H1 (cell line): ENCODE measurements around the gene GYPE. TPM values are rescaled to one million over a fixed set of nuclear protein-coding genes. Genes with fewer than 3 reads are reported as not detected.
"Not testable (repeated sequence)": the region's sequence is repeated elsewhere in the genome, so short reads cannot be mapped to it uniquely, and the experiment has no call there.

Source experiments
- CTCF ChIA-PET: fragments of 300-600 bp; sonication (Branson Sonifier 250); formaldehyde crosslinking; loops from one replicate; lab custom pipeline; 2021; ENCODE audit not compliant: partially characterized antibody; lab: Charles Lee
- POLR2A ChIA-PET: fragments of 300-600 bp; sonication (Branson Sonifier 250); formaldehyde crosslinking; loops from one replicate; lab custom pipeline; 2021; ENCODE audit warnings: inconsistent platforms; ENCODE audit not compliant: partially characterized antibody; lab: Charles Lee
- DNase-seq, 2 experiments: peaks; one replicate each; pipeline versions ENCODE4 v3.0.0 to v3.0.0-alpha.2; 2010 to 2022; ENCODE audit warnings: low spot score in 2 of 2, low read depth in 1 of 2, mixed read lengths in 1 of 2
- FAIRE-seq: peaks from 2 replicates; lab custom pipeline; 2011; peaks lifted over from hg19 to GRCh38; lab: Jason Lieb, UNC
- H2AFZ ChIP-seq: 2 replicates; pipeline ENCODE4 v1.8.1; 2012; ENCODE audit warnings: low read length, inconsistent platforms
- H2AK5ac ChIP-seq: 2 replicates; pipeline ENCODE4 v1.6.1; 2013; ENCODE audit warnings: low read depth, low read length
- H2BK120ac ChIP-seq: replicated peaks from 2 replicates; pipeline ENCODE3; 2013; ENCODE audit warnings: low read depth, low read length, inconsistent platforms
- H2BK12ac ChIP-seq: 2 replicates; pipeline ENCODE4 v1.6.1; 2013; ENCODE audit warnings: low read depth, low read length
- H2BK15ac ChIP-seq: 2 replicates; pipeline ENCODE4 v1.6.1; 2013; ENCODE audit warnings: low read length
- H2BK20ac ChIP-seq: 2 replicates; pipeline ENCODE4 v1.6.1; 2013; ENCODE audit warnings: low read length
- H2BK5ac ChIP-seq: 2 replicates; pipeline ENCODE4 v1.6.1; 2013; ENCODE audit warnings: low read depth, low read length
- H3K14ac ChIP-seq: 2 replicates; pipeline ENCODE4 v1.6.1; 2013; ENCODE audit warnings: inconsistent platforms; ENCODE audit not compliant: insufficient read length
- H3K18ac ChIP-seq: 2 replicates; pipeline ENCODE4 v1.6.1; 2013; ENCODE audit warnings: low read length; ENCODE audit errors: extremely low read depth
- H3K23ac ChIP-seq: 2 replicates; pipeline ENCODE4 v1.6.1; 2013; ENCODE audit warnings: inconsistent platforms; ENCODE audit not compliant: insufficient read length
- H3K23me2 ChIP-seq: 2 replicates; pipeline ENCODE4 v1.6.1; 2013; ENCODE audit warnings: low read depth, low read length
- H3K27ac ChIP-seq: 2 replicates; pipeline ENCODE4 v1.6.1; 2011; ENCODE audit warnings: low read depth, low read length, inconsistent platforms
- H3K27me3 ChIP-seq, 4 experiments: replicated peaks in 1 of 4; 1 replicate in 1 of 4; 2 replicates in 3 of 4; pipeline versions ENCODE4 v1.6.1 to v1.8.1; 2011 to 2013; ENCODE audit warnings: low read length in 3 of 4, mild to moderate bottlenecking in 3 of 4, inconsistent platforms in 2 of 4, mixed read lengths in 2 of 4, moderate library complexity in 1 of 4; ENCODE audit not compliant: control insufficient read depth in 3 of 4, insufficient read depth in 3 of 4; ENCODE audit errors: extremely low read depth in 1 of 4
- H3K36me3 ChIP-seq, 4 experiments: 2 replicates each; pipeline versions ENCODE4 v1.6.1 to v1.8.1; 2011 to 2013; ENCODE audit warnings: mild to moderate bottlenecking in 4 of 4, low read length in 3 of 4, moderate library complexity in 2 of 4, control low read depth in 1 of 4, inconsistent platforms in 1 of 4; ENCODE audit not compliant: insufficient read depth in 4 of 4, control insufficient read depth in 2 of 4
- H3K4ac ChIP-seq: replicated peaks from 2 replicates; pipeline ENCODE3; 2013; ENCODE audit warnings: low read length, low read depth, mixed read lengths, inconsistent platforms; ENCODE audit not compliant: insufficient read length
- H3K4me1 ChIP-seq, 4 experiments: replicated peaks in 1 of 4; 1 replicate in 1 of 4; 2 replicates in 3 of 4; pipeline versions ENCODE4 v1.6.1 to v1.8.1; 2011 to 2013; ENCODE audit warnings: low read length in 3 of 4, inconsistent platforms in 2 of 4, mixed read lengths in 1 of 4; ENCODE audit not compliant: insufficient read depth in 4 of 4, control insufficient read depth in 3 of 4
- H3K4me2 ChIP-seq, 2 experiments: 2 replicates each; pipeline versions ENCODE4 v1.6.1 to v1.8.1; 2011 to 2013; ENCODE audit warnings: low read depth in 2 of 2, low read length in 2 of 2, control low read depth in 1 of 2, inconsistent platforms in 1 of 2, mild to moderate bottlenecking in 1 of 2; ENCODE audit not compliant: insufficient read depth in 1 of 2
- H3K4me3 ChIP-seq, 4 experiments: fragments of 200-600, 300-600 bp in 1 of 4; sonication (generic), shearing (Covaris generic), sonication (Bioruptor Twin) in 1 of 4; 2 replicates each; pipeline versions ENCODE4 v1.5.1 to v1.8.1; 2011 to 2016; ENCODE audit warnings: low read length in 4 of 4, low read depth in 3 of 4, control low read depth in 2 of 4, inconsistent platforms in 2 of 4, mild to moderate bottlenecking in 2 of 4, mixed read lengths in 1 of 4, moderate library complexity in 1 of 4; ENCODE audit not compliant: insufficient read depth in 2 of 4; ENCODE audit errors: extremely low read depth in 1 of 4
- H3K56ac ChIP-seq: replicated peaks from 2 replicates; pipeline ENCODE3; 2013; ENCODE audit warnings: low read depth, mild to moderate bottlenecking, mixed read lengths, low read length, inconsistent platforms; ENCODE audit not compliant: insufficient read length
- H3K79me1 ChIP-seq: 2 replicates; pipeline ENCODE4 v1.6.1; 2013; ENCODE audit warnings: low read depth, low read length, control low read depth
- H3K79me2 ChIP-seq, 2 experiments: 2 replicates each; pipeline versions ENCODE4 v1.6.1 to v1.8.1; 2012 to 2013; ENCODE audit warnings: low read length in 2 of 2, mild to moderate bottlenecking in 2 of 2, inconsistent platforms in 1 of 2; ENCODE audit not compliant: insufficient read depth in 2 of 2, control insufficient read depth in 1 of 2
- H3K9ac ChIP-seq, 4 experiments: replicated peaks in 1 of 4; 1 replicate in 1 of 4; 2 replicates in 3 of 4; pipeline versions ENCODE4 v1.6.1 to v1.8.1; 2011 to 2013; ENCODE audit warnings: low read depth in 3 of 4, low read length in 3 of 4, control low read depth in 2 of 4, mild to moderate bottlenecking in 2 of 4, moderate library complexity in 2 of 4, inconsistent platforms in 1 of 4; ENCODE audit errors: extremely low read depth in 1 of 4
- H3K9me3 ChIP-seq, 2 experiments: 2 replicates each; pipeline versions ENCODE4 v1.6.1 to v1.8.1; 2012 to 2013; ENCODE audit warnings: mild to moderate bottlenecking in 2 of 2, moderate library complexity in 2 of 2, control low read depth in 1 of 2, inconsistent platforms in 1 of 2, low read depth in 1 of 2, low read length in 1 of 2, mixed read lengths in 1 of 2; ENCODE audit not compliant: insufficient read depth in 2 of 2
- H4K20me1 ChIP-seq, 2 experiments: replicated peaks in 1 of 2; 2 replicates each; pipeline versions ENCODE3 to v1.8.1; 2011 to 2013; ENCODE audit warnings: inconsistent platforms in 2 of 2, low read length in 2 of 2, mild to moderate bottlenecking in 1 of 2; ENCODE audit not compliant: insufficient read depth in 2 of 2, control insufficient read depth in 1 of 2
- H4K5ac ChIP-seq: 2 replicates; pipeline ENCODE4 v1.6.1; 2013; ENCODE audit warnings: low read length, low read depth, mixed read lengths, inconsistent platforms; ENCODE audit not compliant: insufficient read length
- H4K8ac ChIP-seq: 2 replicates; pipeline ENCODE4 v1.8.0; 2013; ENCODE audit warnings: mild to moderate bottlenecking, moderate library complexity, low read length, inconsistent platforms; ENCODE audit not compliant: insufficient read depth; ENCODE audit errors: extremely low read depth
- H4K91ac ChIP-seq: replicated peaks from 2 replicates; pipeline ENCODE3; 2013; ENCODE audit warnings: low read length, mixed read lengths, inconsistent platforms; ENCODE audit not compliant: insufficient read length
- WGBS, 2 experiments: shearing (Covaris generic) in 1 of 2; methylation state at CpG; one replicate each; pipeline versions ENCODE4 v1.1.6 to v1.1.7; 2013 to 2015; ENCODE audit warnings: low lambda C conversion rate in 2 of 2, mixed read lengths in 2 of 2, inconsistent platforms in 1 of 2, low coverage in 1 of 2, missing lambda C conversion rate in 1 of 2; ENCODE audit not compliant: insufficient replicate concordance in 2 of 2, insufficient coverage in 1 of 2, insufficient read length in 1 of 2; ENCODE audit errors: extremely low coverage in 1 of 2, missing lambda C conversion rate in 1 of 2; 5-methylcytosine and 5-hydroxymethylcytosine counted together
- polyA plus RNA-seq, 7 experiments: library from polyadenylated mRNA; depleted of rRNA in 3 of 7; stranded (reverse) in 5 of 7; unstranded in 2 of 7; fragments of >200 nt in 5 of 7; fragments of 200-250 nt in 2 of 7; gene quantifications; 1 replicate in 5 of 7; 2 replicates in 1 of 7; 4 replicates in 1 of 7; pipeline versions ENCODE4 v1.2.1 to v1.2.3, GENCODE V29; 2011 to 2013; ENCODE audit warnings: missing spikeins in 2 of 7, mixed read lengths in 2 of 7
- total RNA-seq: library from RNA; stranded (reverse); fragmentation: NEBNext Ultra II Directional; extraction: Animal tissue kit (Norgen Biotek cat#: 25700); gene quantifications from 2 replicates; pipeline ENCODE4 v1.2.1, GENCODE V29; 2021

The GYPE gene
- total and polyA plus RNA-seq, 2 of the 8 experiments (the other 6 are each of a cell fraction or from before 2014, with no cell fraction given) = not detected

- H4K91ac ChIP-seq, H3K27ac ChIP-seq, POLR2A ChIA-PET, H2BK15ac ChIP-seq, H3K18ac ChIP-seq, H4K5ac ChIP-seq, H2BK5ac ChIP-seq, H2BK120ac ChIP-seq, H3K4ac ChIP-seq, H3K23ac ChIP-seq, H4K20me1 ChIP-seq, H3K79me2 ChIP-seq, H3K23me2 ChIP-seq, H3K4me2 ChIP-seq, H2AFZ ChIP-seq, H2BK12ac ChIP-seq, H4K8ac ChIP-seq, H3K27me3 ChIP-seq, H3K4me3 ChIP-seq, H3K36me3 ChIP-seq, H3K9me3 ChIP-seq, H3K4me1 ChIP-seq, DNase-seq, H3K79me1 ChIP-seq, H2BK20ac ChIP-seq, FAIRE-seq, H3K56ac ChIP-seq, CTCF ChIA-PET, H2AK5ac ChIP-seq, H3K14ac ChIP-seq, H3K9ac ChIP-seq: not testable (repeated sequence)
- 96% methylated on average over 4 of the region's 4 CpGs; no CpG with 5 or more reads in 1 of the 2 experiments for WGBS, 2 experiments
Measured at GRCh38 chr4:143938890-143939289, 33.5 kb upstream of the GYPE start.
